Natural killer cell treated with Interleukin-12 subunit alpha and Interleukin-12 subunit beta and Interleukin-15 and Interleukin-18, amount 100 ng/mL, for 72 hours (primary cell): Measurements from ENCODE around the gene MYO1D. TPM values are rescaled to one million over a fixed set of nuclear protein-coding genes. Genes with fewer than 3 reads are reported as not detected.

Experiments
- ATAC-seq, 2 donors: fragments of 150-1000 bp; cut with Tn5 transposase in 1 of 2; sonication (Bioruptor Pico), chemical (Tn5 transposase) in 1 of 2; 2 replicates each; pipeline ENCODE4 v1.10.0; 2021
- DNase-seq: peaks from one replicate; pipeline ENCODE4 v3.0.0; 2022; ENCODE audit warnings: low spot score
- H3K27ac Mint-ChIP-seq, 2 donors: 1 replicate in 1 of 2; 2 replicates in 1 of 2; pipeline ENCODE4 v1.8.0; 2022; ENCODE audit warnings: mixed read lengths in 2 of 2, mild to moderate bottlenecking in 1 of 2, moderate library complexity in 1 of 2
- H3K27me3 Mint-ChIP-seq, 2 donors: 1 replicate in 1 of 2; 2 replicates in 1 of 2; pipeline ENCODE4 v1.8.0; 2022; ENCODE audit warnings: mixed read lengths in 2 of 2
- H3K36me3 Mint-ChIP-seq: one replicate; pipeline ENCODE4 v1.8.0; 2022; ENCODE audit warnings: mixed read lengths
- H3K4me1 Mint-ChIP-seq, 2 donors: 1 replicate in 1 of 2; 2 replicates in 1 of 2; pipeline ENCODE4 v1.8.0; 2022; ENCODE audit warnings: low read depth in 2 of 2, mixed read lengths in 2 of 2, mild to moderate bottlenecking in 1 of 2
- H3K4me3 Mint-ChIP-seq: one replicate; pipeline ENCODE4 v1.8.0; 2022; ENCODE audit warnings: mixed read lengths
- H3K9me3 Mint-ChIP-seq: 2 replicates; pipeline ENCODE4 v1.8.0; 2022; ENCODE audit warnings: mixed read lengths
- total RNA-seq, 2 donors: library from RNA; stranded (reverse); gene quantifications; one replicate each; pipeline ENCODE4 v1.2.3, GENCODE V29; 2022

Gene MYO1D
- total RNA-seq, 2 donors from 2014 or later: 25.7 to 25.8 TPM

GRCh38 chr17:32792207-32792606 lies 84.7 kb downstream of the MYO1D start:
- Mint-ChIP-seq H3K4me3 (no peak overlapping the region), H3K27me3 (peaks cover 6 to 9% of the 10 kb centered on the region in 2 donors), H3K27ac (no peak overlapping the region), H3K9me3 (no peaks in the 10 kb centered on the region), H3K4me1 (peaks cover 0 to 10% of the 10 kb centered on the region in 2 donors), H3K36me3 (no peaks in the 10 kb centered on the region)
- ATAC-seq: no peak
- DNase-seq: no peak

DNA sequence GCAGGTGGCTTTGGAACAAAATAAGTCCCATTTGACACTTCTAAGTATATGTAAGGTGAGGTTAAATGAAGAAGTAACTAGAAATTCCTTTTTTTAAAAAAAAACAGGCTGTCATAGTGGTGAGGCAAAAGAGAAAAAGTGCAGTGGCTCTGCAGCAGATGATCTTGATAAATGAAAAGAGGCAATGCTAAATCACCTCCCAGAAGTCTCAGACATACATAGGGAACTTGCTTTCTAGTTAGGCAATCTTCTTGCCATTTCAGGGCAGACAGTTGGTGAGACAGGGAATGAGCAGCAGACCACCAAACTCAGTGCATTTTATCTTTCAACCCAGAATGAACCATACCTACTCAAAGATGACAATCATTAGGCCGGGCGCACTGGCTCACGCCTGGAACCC lies 90.8 kb downstream of the MYO1D start:
- H3K36me3 Mint-ChIP-seq: no peaks in the 10 kb centered on the region

GRCh38 chr17:32784113-32784512 lies 92.8 kb downstream of the MYO1D start:
- peaks cover under 1 to 6% of the 10 kb centered on the region in 2 donors for H3K27me3 Mint-ChIP-seq
- H3K4me3 Mint-ChIP-seq: no peak overlapping the region
- ATAC-seq (no peak), DNase-seq (no peak)
- no peaks in the 10 kb centered on the region for H3K4me1 Mint-ChIP-seq
- no peak overlapping the region for H3K27ac Mint-ChIP-seq
- H3K36me3 Mint-ChIP-seq: no peaks in the 10 kb centered on the region
- H3K9me3 Mint-ChIP-seq: no peaks in the 10 kb centered on the region

More for the DNA sequence above, 90.8 kb downstream of the MYO1D start:
- H3K9me3 Mint-ChIP-seq: no peaks in the 10 kb centered on the region
- DNase-seq (no peak), ATAC-seq (no peak)
- no peak overlapping the region for H3K4me3 Mint-ChIP-seq
- H3K4me1 Mint-ChIP-seq: no peaks in the 10 kb centered on the region
- H3K27me3 Mint-ChIP-seq: peaks cover 6 to 7% of the 10 kb centered on the region in 2 donors
- H3K27ac Mint-ChIP-seq: no peak overlapping the region

DNA sequence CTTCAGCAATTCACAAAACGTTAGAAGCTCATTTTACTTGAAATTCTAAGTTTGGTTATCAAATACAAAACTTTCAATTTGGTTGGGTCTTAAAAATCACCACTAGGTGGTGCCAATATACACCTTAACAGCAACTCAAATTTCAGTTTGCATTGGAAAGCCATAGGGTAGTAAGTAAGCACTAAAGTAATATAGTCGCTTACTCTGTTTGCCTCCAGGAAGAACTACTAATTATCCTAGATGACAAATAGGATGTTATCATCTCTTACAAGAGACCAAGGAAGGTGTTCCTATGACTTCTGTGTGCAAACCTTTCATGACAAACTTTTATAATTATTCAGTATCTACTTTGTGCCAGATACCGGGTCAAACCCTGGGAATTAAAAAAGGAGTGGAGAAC lies 93.3 kb downstream of the MYO1D start:
- Mint-ChIP-seq H3K27me3 (peaks cover 0 to 6% of the 10 kb centered on the region in 2 donors), H3K4me1 (no peaks in the 10 kb centered on the region), H3K4me3 (no peak overlapping the region), H3K27ac (no peak overlapping the region), H3K9me3 (no peaks in the 10 kb centered on the region), H3K36me3 (no peaks in the 10 kb centered on the region)
- ATAC-seq: no peak
- no peak for DNase-seq

DNA sequence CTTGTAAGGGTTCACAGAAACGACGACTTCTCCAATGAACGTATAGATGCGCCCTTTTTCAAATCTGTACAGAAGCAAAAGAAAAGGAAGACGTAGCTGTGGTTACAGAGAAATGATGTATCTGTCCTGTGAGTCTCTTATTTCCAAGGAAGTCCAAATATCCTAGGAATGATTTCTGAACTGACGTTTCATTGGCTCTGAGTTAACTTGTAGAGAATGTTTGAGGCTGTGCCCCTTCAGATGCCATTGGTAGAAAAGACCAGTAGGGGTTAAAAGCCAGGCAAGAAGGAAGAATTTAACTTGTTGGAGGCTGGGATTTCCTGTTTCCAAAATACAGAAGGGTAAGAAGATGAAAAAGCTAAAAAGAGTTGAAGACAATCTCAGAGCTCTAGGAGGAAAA lies 96.2 kb downstream of the MYO1D start:
- Mint-ChIP-seq H3K9me3 (no peaks in the 10 kb centered on the region), H3K27me3 (peaks cover 0 to 6% of the 10 kb centered on the region in 2 donors), H3K27ac (no peak overlapping the region)

DNA sequence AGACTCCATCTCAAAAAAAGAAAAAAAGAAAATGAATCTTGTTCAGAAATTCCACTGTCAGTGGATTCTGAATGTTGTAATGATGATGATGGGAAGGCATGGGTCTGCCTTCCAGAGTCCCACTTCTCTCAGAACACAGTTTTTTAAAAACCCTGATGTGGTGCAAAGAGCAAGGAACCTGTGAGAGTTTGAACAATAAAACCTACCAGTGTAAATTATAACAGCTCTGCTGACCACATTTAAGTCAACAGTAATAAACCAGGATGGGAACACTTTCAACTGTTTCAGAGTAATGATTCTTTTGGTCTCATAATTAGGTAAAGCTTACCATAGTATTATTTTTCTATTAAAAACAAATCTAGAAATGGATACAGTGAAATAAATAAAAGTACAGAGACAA lies 99.0 kb downstream of the MYO1D start:
- peaks cover 6 to 9% of the 10 kb centered on the region in 2 donors for H3K27me3 Mint-ChIP-seq
- no peak overlapping the region for H3K4me3 Mint-ChIP-seq
- no peak for DNase-seq
- H3K9me3 Mint-ChIP-seq: no peaks in the 10 kb centered on the region
- no peaks in the 10 kb centered on the region for H3K36me3 Mint-ChIP-seq
- H3K27ac Mint-ChIP-seq: no peak overlapping the region
- no peak for ATAC-seq
- no peaks in the 10 kb centered on the region for H3K4me1 Mint-ChIP-seq

More for the DNA sequence above, 96.2 kb downstream of the MYO1D start:
- Mint-ChIP-seq H3K4me1 (no peaks in the 10 kb centered on the region), H3K36me3 (no peaks in the 10 kb centered on the region), H3K4me3 (no peak overlapping the region)
- no peak for DNase-seq
- no peak for ATAC-seq

GRCh38 chr17:32777436-32777835 lies 99.5 kb downstream of the MYO1D start:
- Mint-ChIP-seq H3K4me3 (no peak overlapping the region), H3K36me3 (no peaks in the 10 kb centered on the region), H3K4me1 (no peaks in the 10 kb centered on the region), H3K27ac (no peak overlapping the region), H3K9me3 (no peaks in the 10 kb centered on the region), H3K27me3 (peaks cover 6 to 9% of the 10 kb centered on the region in 2 donors)
- ATAC-seq: no peak
- no peak for DNase-seq

GRCh38 chr17:32774695-32775084 lies 102.2 kb downstream of the MYO1D start:
- peaks cover 0 to 9% of the 10 kb centered on the region in 2 donors for H3K27me3 Mint-ChIP-seq
- H3K27ac Mint-ChIP-seq: no peak overlapping the region
- H3K4me1 Mint-ChIP-seq: no peaks in the 10 kb centered on the region
- ATAC-seq (no peak), DNase-seq (no peak)
- no peak overlapping the region for H3K4me3 Mint-ChIP-seq
- no peaks in the 10 kb centered on the region for H3K36me3 Mint-ChIP-seq
- H3K9me3 Mint-ChIP-seq: no peaks in the 10 kb centered on the region

DNA sequence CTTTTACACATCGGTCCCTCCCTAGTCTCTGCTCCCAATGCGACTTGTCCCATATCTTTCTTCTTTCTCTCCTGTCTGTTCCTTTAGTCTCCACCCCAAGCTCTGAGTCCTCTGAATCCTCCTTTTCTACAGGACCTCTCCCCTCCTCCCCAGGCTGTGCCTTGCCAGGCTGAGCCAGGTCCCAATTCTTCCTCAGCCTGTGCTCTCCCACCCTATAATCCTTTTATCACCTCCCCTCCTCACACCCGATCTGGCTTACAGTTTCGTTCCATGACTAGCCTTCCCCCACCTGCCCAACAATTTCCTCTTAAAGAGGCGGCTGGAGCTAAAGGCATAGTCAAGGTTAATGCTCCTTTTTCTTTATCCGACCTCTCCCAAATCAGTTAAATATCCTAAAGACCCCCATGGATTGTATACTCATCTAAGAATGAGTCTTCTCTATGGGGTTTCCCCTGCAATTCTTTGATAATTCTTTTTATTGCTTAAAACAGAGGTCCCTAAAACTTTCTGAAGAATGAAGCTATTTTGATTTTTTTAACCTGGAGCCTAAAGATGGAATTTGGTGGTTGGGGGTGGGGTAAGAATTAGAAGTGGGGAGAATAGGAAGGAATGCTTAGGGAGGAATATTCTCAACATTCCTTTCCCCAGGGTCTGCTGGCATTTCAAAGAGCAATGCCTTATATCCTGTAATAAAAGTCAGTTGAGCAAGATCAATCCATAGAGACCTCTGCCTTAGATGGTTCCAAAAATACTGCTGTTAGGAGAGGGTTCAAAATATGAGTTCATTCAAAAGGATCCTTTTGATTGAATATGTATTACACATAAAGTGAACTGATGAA lies 102.8 kb downstream of the MYO1D start:
- H3K4me1 Mint-ChIP-seq: no peaks in the 10 kb centered on the region
- ATAC-seq: no peak
- H3K27ac Mint-ChIP-seq: no peak overlapping the region
- H3K4me3 Mint-ChIP-seq: no peak overlapping the region
- H3K27me3 Mint-ChIP-seq: peaks cover 0 to 9% of the 10 kb centered on the region in 2 donors
- H3K36me3 Mint-ChIP-seq: no peaks in the 10 kb centered on the region
- H3K9me3 Mint-ChIP-seq: no peaks in the 10 kb centered on the region
- no peak for DNase-seq

GRCh38 chr17:32772453-32773025 lies 104.4 kb downstream of the MYO1D start:
- Mint-ChIP-seq H3K36me3 (no peaks in the 10 kb centered on the region), H3K4me1 (no peaks in the 10 kb centered on the region), H3K27me3 (peaks cover 0 to 9% of the 10 kb centered on the region in 2 donors), H3K9me3 (no peaks in the 10 kb centered on the region), H3K4me3 (no peak overlapping the region), H3K27ac (no peak overlapping the region)
- no peak for ATAC-seq
- DNase-seq: no peak

DNA sequence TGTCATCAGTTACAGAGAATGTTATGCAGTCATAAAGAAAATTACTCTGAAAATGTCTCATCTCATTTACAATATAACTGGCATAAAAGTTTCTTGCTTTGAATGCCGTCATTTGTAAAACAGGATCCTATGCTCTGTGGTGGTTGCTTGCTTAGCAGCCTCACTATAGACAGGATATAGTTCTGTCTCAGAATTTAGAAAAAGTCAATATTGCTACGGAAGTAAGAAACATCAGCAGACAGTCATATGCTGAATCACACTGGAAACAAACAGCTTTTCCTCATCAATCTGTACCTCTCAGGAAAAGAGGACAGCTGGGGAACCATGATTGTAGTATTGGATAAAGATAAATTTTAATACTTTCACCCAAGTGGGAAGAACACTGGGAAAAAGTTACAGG lies 105.5 kb downstream of the MYO1D start:
- Mint-ChIP-seq H3K27ac (no peak overlapping the region), H3K27me3 (peaks cover 0 to 9% of the 10 kb centered on the region in 2 donors)
- ATAC-seq: no peak

GRCh38 chr17:32769846-32770245 lies 107.1 kb downstream of the MYO1D start:
- Mint-ChIP-seq H3K27me3 (peaks cover 0 to 7% of the 10 kb centered on the region in 2 donors), H3K4me1 (no peaks in the 10 kb centered on the region)
- ATAC-seq: no peak

More for the DNA sequence above, 105.5 kb downstream of the MYO1D start:
- no peaks in the 10 kb centered on the region for H3K4me1 Mint-ChIP-seq
- H3K4me3 Mint-ChIP-seq: no peak overlapping the region
- DNase-seq: no peak
- no peaks in the 10 kb centered on the region for H3K36me3 Mint-ChIP-seq
- H3K9me3 Mint-ChIP-seq: no peaks in the 10 kb centered on the region

GRCh38 chr17:32763855-32764439 lies 113.0 kb downstream of the MYO1D start:
- no peaks in the 10 kb centered on the region for H3K27me3 Mint-ChIP-seq
- no peak overlapping the region for H3K27ac Mint-ChIP-seq
- H3K4me1 Mint-ChIP-seq: peaks cover 0 to 4% of the 10 kb centered on the region in 2 donors

More at GRCh38 chr17:32769846-32770245, 107.1 kb downstream of the MYO1D start:
- Mint-ChIP-seq H3K4me3 (no peak overlapping the region), H3K9me3 (no peaks in the 10 kb centered on the region), H3K36me3 (no peaks in the 10 kb centered on the region), H3K27ac (no peak overlapping the region)
- DNase-seq: no peak

GRCh38 chr17:32759476-32759875 lies 117.4 kb downstream of the MYO1D start:
- no peak overlapping the region for H3K4me3 Mint-ChIP-seq
- peaks cover 0 to 4% of the 10 kb centered on the region in 2 donors for H3K27me3 Mint-ChIP-seq
- H3K27ac Mint-ChIP-seq: no peak overlapping the region
- no peak for ATAC-seq
- H3K36me3 Mint-ChIP-seq: no peaks in the 10 kb centered on the region
- H3K9me3 Mint-ChIP-seq: no peaks in the 10 kb centered on the region
- H3K4me1 Mint-ChIP-seq: peaks cover 0 to 4% of the 10 kb centered on the region in 2 donors
- no peak for DNase-seq

More at GRCh38 chr17:32763855-32764439, 113.0 kb downstream of the MYO1D start:
- no peak overlapping the region for H3K4me3 Mint-ChIP-seq
- DNase-seq (no peak), ATAC-seq (no peak)
- no peaks in the 10 kb centered on the region for H3K9me3 Mint-ChIP-seq
- H3K36me3 Mint-ChIP-seq: no peaks in the 10 kb centered on the region
